Adrenal gland (tissue), 12 donors: Measurements from ENCODE around the gene TMEM132D. TPM values are rescaled to one million over a fixed set of nuclear protein-coding genes. Genes with fewer than 3 reads are reported as not detected.

Source experiments
- DNase-seq, 7 donors: peaks; one replicate each; pipeline ENCODE4 v3.0.0-alpha.2; 2019 to 2020
- H3K27ac ChIP-seq, 5 donors: fragments of 200-600 bp; sonication (generic) in 4 of 5; 1 replicate in 3 of 5; 2 replicates in 2 of 5; pipeline versions ENCODE4 v1.5.1 to v1.8.0; 2016 to 2020; ENCODE audit warnings: mild to moderate bottlenecking in 1 of 5
- H3K27me3 ChIP-seq: fragments of 200-600 bp; 2 replicates; pipeline ENCODE4 v1.8.0; 2021
- H3K36me3 ChIP-seq, 2 donors: fragments of 200-600 bp; replicated peaks in 1 of 2; 1 replicate in 1 of 2; 2 replicates in 1 of 2; pipeline versions ENCODE4 v1.5.1 to v1.8.0; 2018 to 2022
- H3K4me1 ChIP-seq, 2 donors: fragments of 200-600 bp; replicated peaks in 1 of 2; 1 replicate in 1 of 2; 2 replicates in 1 of 2; pipeline versions ENCODE4 v1.5.1 to v1.8.0; 2018 to 2021
- H3K4me3 ChIP-seq, 4 donors: fragments of 200-600 bp; sonication (generic) in 3 of 4; one replicate each; pipeline ENCODE4 v1.5.1; 2016 to 2018
- H3K9me3 ChIP-seq, 3 donors: fragments of 200-600 bp; sonication (generic) in 1 of 3; replicated peaks in 1 of 3; 1 replicate in 2 of 3; 2 replicates in 1 of 3; pipeline versions ENCODE4 v1.5.1 to v1.8.0; 2016 to 2021
- CTCF ChIP-seq, 6 experiments: fragments of 450-650 bp in 4 of 6; fragments of 200-600 bp in 2 of 6; sonication (generic) in 1 of 6; IDR thresholded peaks; 1 replicate in 5 of 6; 2 replicates in 1 of 6; pipeline versions ENCODE4 v1.5.1 to v1.8.0; 2016 to 2021; ENCODE audit warnings: antibody characterized with exemption in 6 of 6, mild to moderate bottlenecking in 2 of 6, moderate library complexity in 1 of 6
- POLR2A ChIP-seq, 2 donors: fragments of 450-650 bp; IDR thresholded peaks; one replicate each; pipeline ENCODE4 v1.6.1; 2017; ENCODE audit warnings: antibody characterized with exemption in 2 of 2, mild to moderate bottlenecking in 2 of 2, moderate library complexity in 1 of 2
- WGBS, 4 donors: extraction: QIAGEN DNeasy Blood & Tissue Kit in 2 of 4; methylation state at CpG; one replicate each; pipeline versions ENCODE4 v1.1.5 to v1.1.7; 2013 to 2017; 5-methylcytosine and 5-hydroxymethylcytosine counted together
- intact Hi-C, 2 donors: fragments of 100-400 bp; cut with DNase I; formaldehyde crosslinking; loops; one replicate each; pipeline versions ENCODE4 v1.14.1 to v1.15.0; 2022 to 2023
- polyA plus RNA-seq, 3 donors: library from polyadenylated mRNA; stranded (reverse); fragments of 200-250 nt in 2 of 3; fragments of 350-450 nt in 1 of 3; fragmentation: Illumina TruSeq in 1 of 3; extraction: RNeasy Lipid Tissue Mini Kit (QIAGEN cat#74804) in 1 of 3; gene quantifications; one replicate each; pipeline ENCODE4 v1.2.3, GENCODE V29; 2013 to 2014
- total RNA-seq, 9 donors: library from RNA; depleted of rRNA in 4 of 9; stranded (reverse); fragments of >200 nt in 4 of 9; fragments of 120-200 nt in 1 of 9; fragmentation: NEBNext Ultra II Directional in 1 of 9; extraction: Animal tissue kit (Norgen Biotek cat#: 25700) in 1 of 9; gene quantifications; one replicate each; pipeline versions ENCODE4 v1.1.0 to v1.2.4, GENCODE V29; 2013 to 2023
- donor health status: healthy with polysubstance abuse.
- donor health status: Bipolar disorder and iron deficiency.
- donor health status: DM: yes; HTN: yes; CAD: no.
- donor health status: DM: no; HTN: no; CAD: no.
- donor health status: DM: no; HTN: no; CAD: no.
- donor health status: DM: yes; HTN: yes; CAD: no.

Gene TMEM132D
- total and polyA plus RNA-seq, 12 donors, result 0.03 to 0.83 (median 0.35) TPM; not detected in 8

GRCh38 chr12:129089576-129089975, 814.2 kb downstream of the TMEM132D start:
- intact Hi-C loops, result no loop called here
- 69 to 93% (median 77%) methylated on average over 7 to 9 of the region's 9 CpGs for WGBS, 4 donors

GRCh38 chr12:129084875-129085826, 818.7 kb downstream of the TMEM132D start:
- no peak for DNase-seq
- intact Hi-C loops, result no loop called here
- Histone ChIP-seq H3K36me3 (no peaks in the 10 kb centered on the region), H3K27me3 (no peaks in the 10 kb centered on the region), H3K4me3 (no peak overlapping the region), H3K4me1 (no peaks in the 10 kb centered on the region), H3K27ac (no peak overlapping the region), H3K9me3 (no peaks in the 10 kb centered on the region)
- WGBS, 4 donors, result 74 to 84% (median 80%) methylated on average over 14 to 20 of the region's 20 CpGs
- TF ChIP-seq POLR2A (IDR thresholded peaks at IDR 0.05), result no peak
- TF ChIP-seq CTCF (IDR thresholded peaks at IDR 0.05), result no peak

More at GRCh38 chr12:129089576-129089975, 814.2 kb downstream of the TMEM132D start:
- no peaks in the 10 kb centered on the region for H3K9me3 ChIP-seq
- H3K36me3 ChIP-seq, result no peaks in the 10 kb centered on the region
- no peak overlapping the region for H3K27ac ChIP-seq
- H3K4me1 ChIP-seq, result no peaks in the 10 kb centered on the region
- H3K27me3 ChIP-seq, result no peaks in the 10 kb centered on the region
- TF ChIP-seq CTCF (IDR thresholded peaks at IDR 0.05) (no peak), POLR2A (IDR thresholded peaks at IDR 0.05) (no peak)
- DNase-seq, result no peak
- no peak overlapping the region for H3K4me3 ChIP-seq

- intact Hi-C loops, result no loop called here
- TF ChIP-seq POLR2A (IDR thresholded peaks at IDR 0.05) (no peak), CTCF (IDR thresholded peaks at IDR 0.05) (no peak)
- no peak overlapping the region for H3K27ac ChIP-seq
- no peak for DNase-seq
- H3K36me3 ChIP-seq, result no peaks in the 10 kb centered on the region
- H3K4me1 ChIP-seq, result no peaks in the 10 kb centered on the region
- H3K4me3 ChIP-seq, result no peak overlapping the region
- H3K27me3 ChIP-seq, result no peaks in the 10 kb centered on the region
- H3K9me3 ChIP-seq, result no peaks in the 10 kb centered on the region
- 41 to 53% (median 48%) methylated on average over 7 of the region's 7 CpGs for WGBS, 4 donors
These were observed 820.5 kb downstream of the TMEM132D start for GRCh38 chr12:129083121-129083840.

GRCh38 chr12:129082441-129082840, 821.4 kb downstream of the TMEM132D start:
- H3K36me3 ChIP-seq, result no peaks in the 10 kb centered on the region
- TF ChIP-seq CTCF (IDR thresholded peaks at IDR 0.05), result no peak
- no peak for TF ChIP-seq POLR2A (IDR thresholded peaks at IDR 0.05)
- no peaks in the 10 kb centered on the region for H3K4me1 ChIP-seq
- H3K27ac ChIP-seq, result no peak overlapping the region
- 42 to 71% (median 62%) methylated on average over 4 of the region's 4 CpGs for WGBS, 4 donors
- H3K9me3 ChIP-seq, result no peaks in the 10 kb centered on the region
- intact Hi-C loops, result no loop called here
- DNase-seq, result peak in 1 of 7 donors; percentile 6
- H3K4me3 ChIP-seq, result no peak overlapping the region
- no peaks in the 10 kb centered on the region for H3K27me3 ChIP-seq
